ENCODE results near the gene DEXI.

DNA sequence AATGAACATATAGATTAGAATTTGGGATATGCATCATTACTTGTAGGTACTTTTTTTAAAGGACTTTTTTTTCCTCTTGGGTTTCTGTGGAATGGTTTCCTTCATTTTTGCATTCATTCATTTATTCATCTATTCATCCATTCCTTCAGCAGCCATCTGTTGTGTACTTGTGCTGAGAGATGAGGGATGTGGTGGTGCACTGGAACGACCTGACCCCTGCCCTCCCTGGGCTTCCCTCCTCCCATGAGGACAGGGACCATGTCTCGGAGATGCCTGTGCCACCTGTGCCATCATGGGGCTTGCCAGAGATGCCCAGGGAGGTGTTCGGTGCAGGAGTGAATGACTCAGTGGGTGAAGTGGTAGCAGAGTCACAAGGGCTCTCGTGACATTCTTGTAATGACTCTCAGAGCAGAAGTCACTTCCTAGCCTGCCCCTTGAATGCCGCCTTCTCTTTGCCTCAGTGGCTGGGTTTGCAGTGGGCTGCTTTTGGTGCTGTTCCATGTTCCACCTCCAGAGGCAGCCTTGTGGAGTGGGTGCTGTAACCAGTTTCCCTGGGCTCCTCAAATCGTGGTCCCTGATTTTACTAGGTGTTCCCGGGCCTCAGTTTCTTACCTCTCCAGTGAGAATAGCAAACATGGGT, 46.0 kb upstream of the DEXI start:
- TF ChIP-seq, protein P1, sequence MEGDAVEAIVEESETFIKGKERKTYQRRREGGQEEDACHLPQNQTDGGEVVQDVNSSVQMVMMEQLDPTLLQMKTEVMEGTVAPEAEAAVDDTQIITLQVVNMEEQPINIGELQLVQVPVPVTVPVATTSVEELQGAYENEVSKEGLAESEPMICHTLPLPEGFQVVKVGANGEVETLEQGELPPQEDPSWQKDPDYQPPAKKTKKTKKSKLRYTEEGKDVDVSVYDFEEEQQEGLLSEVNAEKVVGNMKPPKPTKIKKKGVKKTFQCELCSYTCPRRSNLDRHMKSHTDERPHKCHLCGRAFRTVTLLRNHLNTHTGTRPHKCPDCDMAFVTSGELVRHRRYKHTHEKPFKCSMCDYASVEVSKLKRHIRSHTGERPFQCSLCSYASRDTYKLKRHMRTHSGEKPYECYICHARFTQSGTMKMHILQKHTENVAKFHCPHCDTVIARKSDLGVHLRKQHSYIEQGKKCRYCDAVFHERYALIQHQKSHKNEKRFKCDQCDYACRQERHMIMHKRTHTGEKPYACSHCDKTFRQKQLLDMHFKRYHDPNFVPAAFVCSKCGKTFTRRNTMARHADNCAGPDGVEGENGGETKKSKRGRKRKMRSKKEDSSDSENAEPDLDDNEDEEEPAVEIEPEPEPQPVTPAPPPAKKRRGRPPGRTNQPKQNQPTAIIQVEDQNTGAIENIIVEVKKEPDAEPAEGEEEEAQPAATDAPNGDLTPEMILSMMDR (IDR thresholded peaks at IDR 0.05): peak in 2 of 6 experiments; percentile 26 to 33
- TF ChIP-seq POLR2A (IDR thresholded peaks at IDR 0.05): no peak

Data from adrenal gland (tissue), 5 donors.